IMR-90 (cell line): Measurements from ENCODE around the gene CD276. TPM values are rescaled to one million over a fixed set of nuclear protein-coding genes. Genes with fewer than 3 reads are reported as not detected.

Source experiments
- ATAC-seq: fragments of 200-7000 bp; cut with Tn5 transposase; 2 replicates; pipeline ENCODE4 v1.9.1; 2020; ENCODE audit warnings: low read depth, mild to moderate bottlenecking, moderate library complexity
- BruUV-seq: library from RNA; stranded (reverse); fragments of 400-500 nt; replicated peaks from 2 replicates; lab custom pipeline; 2021; lab: Mats Ljungman, UMichigan
- CTCF ChIA-PET: fragments of 300-600 bp; formaldehyde crosslinking; extraction: SDS; loops from one replicate; lab custom pipeline; 2021; ENCODE audit warnings: antibody characterized with exemption; lab: Yijun Ruan, JAX
- POLR2A ChIA-PET: fragments of 300-600 bp; sonication (Branson Sonifier 250); formaldehyde crosslinking; loops from one replicate; lab custom pipeline; 2022; ENCODE audit warnings: antibody characterized with exemption; ENCODE audit not compliant: unreplicated experiment; lab: Charles Lee
- DNase-seq: peaks from one replicate; pipeline ENCODE4 v3.0.0; 2013
- H2AFZ ChIP-seq: replicated peaks from 2 replicates; pipeline ENCODE3; 2013; ENCODE audit warnings: low read length, mild to moderate bottlenecking; ENCODE audit not compliant: poor library complexity
- H2AK5ac ChIP-seq: 2 replicates; pipeline ENCODE4 v1.6.1; 2013; ENCODE audit warnings: low read depth, low read length, inconsistent platforms
- H2AK9ac ChIP-seq: replicated peaks from 2 replicates; pipeline ENCODE3; 2013; ENCODE audit warnings: mild to moderate bottlenecking, low read depth, low read length, moderate library complexity; ENCODE audit not compliant: poor library complexity
- H2BK120ac ChIP-seq: 2 replicates; pipeline ENCODE4 v1.6.1; 2013; ENCODE audit warnings: low read depth, low read length, inconsistent platforms
- H2BK15ac ChIP-seq: 3 replicates; pipeline ENCODE4 v1.6.1; 2013; ENCODE audit warnings: low read depth, low read length, inconsistent platforms
- H2BK20ac ChIP-seq: 2 replicates; pipeline ENCODE4 v1.6.1; 2013; ENCODE audit warnings: low read depth, mild to moderate bottlenecking, inconsistent platforms, low read length, moderate library complexity
- H2BK5ac ChIP-seq: 2 replicates; pipeline ENCODE4 v1.6.1; 2013; ENCODE audit warnings: mild to moderate bottlenecking, low read depth, low read length, inconsistent platforms; ENCODE audit not compliant: poor library complexity, severe bottlenecking
- H3K14ac ChIP-seq: replicated peaks from 2 replicates; pipeline ENCODE4 v1.6.1; 2013; ENCODE audit warnings: low read depth, low read length, inconsistent platforms
- H3K18ac ChIP-seq: 2 replicates; pipeline ENCODE4 v1.6.1; 2013; ENCODE audit warnings: low read depth, low read length, control low read depth
- H3K23ac ChIP-seq: 2 replicates; pipeline ENCODE4 v1.6.1; 2013; ENCODE audit warnings: low read depth, low read length, inconsistent platforms
- H3K27ac ChIP-seq: 2 replicates; pipeline ENCODE4 v1.5.1; 2013; ENCODE audit warnings: mild to moderate bottlenecking, control low read depth, low read length; ENCODE audit not compliant: insufficient read depth
- H3K27me3 ChIP-seq: 2 replicates; pipeline ENCODE4 v1.6.1; 2013; ENCODE audit warnings: low read length; ENCODE audit not compliant: control insufficient read depth, insufficient read depth
- H3K36me3 ChIP-seq: 2 replicates; pipeline ENCODE4 v1.6.1; 2013; ENCODE audit warnings: low read length, mixed read lengths; ENCODE audit not compliant: control insufficient read depth, insufficient read depth
- H3K4ac ChIP-seq: 2 replicates; pipeline ENCODE4 v1.6.1; 2013; ENCODE audit warnings: low read depth, low read length, inconsistent platforms
- H3K4me1 ChIP-seq: 2 replicates; pipeline ENCODE4 v1.6.1; 2013; ENCODE audit warnings: low read length, mixed read lengths; ENCODE audit not compliant: control insufficient read depth, insufficient read depth
- H3K4me2 ChIP-seq: 2 replicates; pipeline ENCODE4 v1.6.1; 2013; ENCODE audit warnings: low read depth, mild to moderate bottlenecking, control low read depth, low read length, moderate library complexity
- H3K4me3 ChIP-seq: 2 replicates; pipeline ENCODE4 v1.5.1; 2013; ENCODE audit warnings: low read depth, mild to moderate bottlenecking, control low read depth, low read length, moderate library complexity; ENCODE audit not compliant: insufficient read depth
- H3K56ac ChIP-seq: 2 replicates; pipeline ENCODE4 v1.6.1; 2013; ENCODE audit warnings: low read length, inconsistent platforms; ENCODE audit not compliant: insufficient read depth; ENCODE audit errors: extremely low read depth
- H3K79me1 ChIP-seq, 2 experiments: 2 replicates each; pipeline ENCODE4 v1.6.1; 2013; ENCODE audit warnings: low read length in 2 of 2, inconsistent platforms in 1 of 2, low read depth in 1 of 2
- H3K9ac ChIP-seq: 2 replicates; pipeline ENCODE4 v1.6.1; 2013; ENCODE audit warnings: low read depth, low read length, control low read depth
- H3K9me1 ChIP-seq: 2 replicates; pipeline ENCODE4 v1.6.1; 2013; ENCODE audit warnings: low read length, inconsistent platforms; ENCODE audit not compliant: insufficient read depth
- H3K9me3 ChIP-seq: 2 replicates; pipeline ENCODE4 v1.6.1; 2013; ENCODE audit warnings: low read length; ENCODE audit not compliant: control insufficient read depth, insufficient read depth
- H4K20me1 ChIP-seq: 2 replicates; pipeline ENCODE4 v1.6.1; 2013; ENCODE audit warnings: low read length, inconsistent platforms; ENCODE audit not compliant: insufficient read depth
- H4K5ac ChIP-seq: 2 replicates; pipeline ENCODE4 v1.6.1; 2013; ENCODE audit warnings: mild to moderate bottlenecking, low read depth, low read length, control low read depth
- H4K8ac ChIP-seq, 2 experiments: 2 replicates each; pipeline ENCODE4 v1.6.1; 2013; ENCODE audit warnings: low read depth in 2 of 2, low read length in 2 of 2, control low read depth in 1 of 2, inconsistent platforms in 1 of 2
- H4K91ac ChIP-seq: 2 replicates; pipeline ENCODE4 v1.6.1; 2013; ENCODE audit warnings: low read depth, low read length, inconsistent platforms; ENCODE audit not compliant: insufficient read depth
- RFX5 ChIP-seq: IDR thresholded peaks from 2 replicates; pipeline ENCODE4 v1.8.0; 2012; ENCODE audit warnings: low read depth, mild to moderate bottlenecking, low read length, moderate library complexity
- WGBS, 2 experiments: methylation state at CpG; one replicate each; pipeline versions ENCODE4 v1.1.5 to v1.1.7; 2013; ENCODE audit warnings: missing lambda C conversion rate in 2 of 2; ENCODE audit not compliant: insufficient read length in 1 of 2; ENCODE audit errors: extremely low coverage in 2 of 2; 5-methylcytosine and 5-hydroxymethylcytosine counted together
- dilution Hi-C: fragments of 300-500 bp; cut with HindIII; formaldehyde crosslinking; loops from one replicate; pipeline ENCODE4 v1.14.3; 2018; ENCODE audit warnings: low sequenced_read_pairs; ENCODE audit not compliant: unreplicated experiment
- in situ Hi-C: fragments of 300-500 bp; cut with MboI; formaldehyde crosslinking; loops from 3 replicates; pipeline ENCODE4 v1.14.3; 2019; ENCODE audit warnings: low sequenced_read_pairs, inconsistent platforms, mixed read lengths
- intact Hi-C: fragments of 100-400 bp; cut with micrococcal nuclease; formaldehyde crosslinking; loops from 2 replicates; pipeline ENCODE4 v1.10.0; 2022
- polyA plus RNA-seq, 3 experiments: library from polyadenylated mRNA; depleted of rRNA; stranded (reverse); fragments of >200 nt; gene quantifications; 2 replicates each; pipeline ENCODE4 v1.2.3, GENCODE V29; 2012; ENCODE audit warnings: low replicate concordance in 1 of 3
- total RNA-seq: library from RNA; depleted of rRNA; stranded (reverse); fragments of >200 nt; gene quantifications from 2 replicates; pipeline ENCODE4 v1.2.3, GENCODE V29; 2012

The CD276 gene
- total and polyA plus RNA-seq, 2 of the 4 experiments (the other 2 are of a cell fraction), result 30.8 to 149 TPM

DNA sequence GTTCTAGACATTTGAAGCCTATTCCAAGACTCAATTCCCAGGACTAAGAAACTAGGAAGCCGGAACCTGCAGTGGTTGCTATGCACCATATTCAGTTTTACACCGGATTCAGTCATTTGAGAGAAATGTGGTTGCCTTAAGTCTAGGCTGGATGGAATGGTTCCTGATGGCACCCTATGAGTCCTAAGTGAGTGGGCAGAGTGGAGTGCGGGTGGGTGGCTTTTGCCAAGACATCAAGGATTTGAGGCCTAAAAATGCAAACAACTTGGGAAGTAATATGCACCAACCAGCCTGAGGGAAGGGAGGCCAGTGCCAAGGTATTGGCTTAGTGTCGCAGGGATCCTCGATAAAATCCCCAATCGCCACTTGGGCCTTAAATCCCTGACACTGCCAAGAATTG, 4.2 kb upstream of the CD276 start:
- Histone ChIP-seq H3K27me3 (peaks cover 14% of the 10 kb centered on the region), H3K9me1 (peaks cover 4% of the 10 kb centered on the region; the same call in 1 of the 2 replicates), H2AFZ (no peak overlapping the region), H3K4ac (no peak overlapping the region), H3K4me2 (no peak overlapping the region), H4K20me1 (peaks cover 4% of the 10 kb centered on the region; the same call in 1 of the 2 replicates), H3K36me3 (no peaks in the 10 kb centered on the region), H2AK9ac (no peak overlapping the region), H3K18ac (no peak overlapping the region), H4K8ac (no peak overlapping the region), H3K79me1 (0 out of 4 replicates have a peak, but pooled peaks cover 0 to 7% of the 10 kb centered on the region in 2 experiments), H3K9ac (no peak overlapping the region), H2BK120ac (no peak overlapping the region), H3K14ac (no peak overlapping the region), H2BK5ac (no peak overlapping the region), H2BK15ac (no peak overlapping the region), H4K91ac (no peak overlapping the region), H3K27ac (no peak overlapping the region), H4K5ac (no peak overlapping the region), H3K4me3 (no peak overlapping the region), H2BK20ac (no peak overlapping the region), H3K56ac (no peak overlapping the region), H3K9me3 (no peaks in the 10 kb centered on the region), H3K23ac (no peak overlapping the region), H2AK5ac (no peak overlapping the region), H3K4me1 (0 out of 2 replicates have a peak, but pooled peaks cover 2% of the 10 kb centered on the region)
- no peak for TF ChIP-seq RFX5
- BruUV-seq, result no TSS peak
- dilution Hi-C loops, result no loop called here
- in situ Hi-C loops, result no loop called here
- no peak for ATAC-seq
- ChIA-PET POLR2A (no interaction called here), CTCF (no interaction called here)
- intact Hi-C loops, result loop anchor here (5.0 kb wide), 1 partner anchor 43 kb away; no protein-coding TSS in a partner anchor
- no peak for DNase-seq
- WGBS, 2 experiments, result 100% methylated on average over 3 of the region's 6 CpGs; no CpG with 5 or more reads in 1 of the 2 experiments
